OCI-LY3 (cell line): ENCODE measurements around the gene PRSS37.

ENCODE experiments used
- CTCF ChIP-seq: fragments of 200-600, 300-600 bp; sonication (generic); IDR thresholded peaks from 2 replicates; pipeline ENCODE4 v1.5.1; 2014; ENCODE audit warnings: antibody characterized with exemption, low read length, low read depth
- EZH2phosphoT487 ChIP-seq: fragments of 200-600 bp; shearing (Covaris generic); IDR thresholded peaks from 2 replicates; pipeline ENCODE4 v1.6.1; 2018; ENCODE audit warnings: antibody characterized with exemption, mixed run types, low read depth

- TF ChIP-seq CTCF (no peak), EZH2phosphoT487 (no peak)
Measured at GRCh38 chr7:141789917-141790316, 51.4 kb downstream of the PRSS37 start, which contains the start of gene TAS2R5.
